HEK293 (cell line): ENCODE measurements around the gene AJUBA.

Source experiments
- EGR2 ChIP-seq: fragments of 450-650 bp; formaldehyde crosslinking; IDR thresholded peaks from 2 replicates; pipeline ENCODE4 v1.5.1; 2016; ENCODE audit warnings: low read depth, missing biosample characterization, missing genetic modification characterization
- GLI2 ChIP-seq: fragments of 450-650 bp; formaldehyde crosslinking; IDR thresholded peaks from 2 replicates; pipeline ENCODE4; 2017; ENCODE audit warnings: missing biosample characterization, missing genetic modification characterization, low read depth, borderline replicate concordance
- GLI4 ChIP-seq: fragments of 450-650 bp; formaldehyde crosslinking; IDR thresholded peaks from 2 replicates; pipeline ENCODE4 v1.5.1; 2016; ENCODE audit warnings: missing biosample characterization, missing genetic modification characterization
- KLF8 ChIP-seq: fragments of 450-650 bp; formaldehyde crosslinking; IDR thresholded peaks from 2 replicates; pipeline ENCODE4 v1.5.1; 2016; ENCODE audit warnings: missing biosample characterization, missing genetic modification characterization
- MYNN ChIP-seq: fragments of 450-650 bp; formaldehyde crosslinking; IDR thresholded peaks from 2 replicates; pipeline ENCODE4 v1.5.1; 2016; ENCODE audit warnings: missing biosample characterization, missing genetic modification characterization, borderline replicate concordance
- OVOL3 ChIP-seq: fragments of 450-650 bp; formaldehyde crosslinking; IDR thresholded peaks from 2 replicates; pipeline ENCODE4 v1.5.1; 2016; ENCODE audit warnings: missing biosample characterization, missing genetic modification characterization
- TCF7L2 ChIP-seq: IDR thresholded peaks from 2 replicates; pipeline ENCODE4 v1.6.1; 2011; ENCODE audit warnings: low read depth, mild to moderate bottlenecking, inconsistent platforms, low read length, moderate library complexity, borderline replicate concordance
- YY2 ChIP-seq: fragments of 450-650 bp; formaldehyde crosslinking; IDR thresholded peaks from 2 replicates; pipeline ENCODE4 v1.5.1; 2016; ENCODE audit warnings: missing biosample characterization, missing genetic modification characterization
- ZNF112 ChIP-seq: fragments of 450-650 bp; formaldehyde crosslinking; IDR thresholded peaks from 2 replicates; pipeline ENCODE4 v1.5.0; 2017; ENCODE audit warnings: missing biosample characterization, missing genetic modification characterization
- ZNF184 ChIP-seq: fragments of 450-650 bp; IDR thresholded peaks from 2 replicates; pipeline ENCODE4 v1.5.1; 2018; ENCODE audit warnings: missing biosample characterization, mild to moderate bottlenecking, missing genetic modification characterization
- ZNF19 ChIP-seq: fragments of 450-650 bp; formaldehyde crosslinking; IDR thresholded peaks from 2 replicates; pipeline ENCODE4; 2016; ENCODE audit warnings: missing biosample characterization, missing genetic modification characterization, low read depth
- ZNF311 ChIP-seq: fragments of 450-650 bp; formaldehyde crosslinking; IDR thresholded peaks from 2 replicates; pipeline ENCODE4 v1.5.1; 2017; ENCODE audit warnings: missing biosample characterization, missing genetic modification characterization, borderline replicate concordance
- ZNF366 ChIP-seq: fragments of 450-650 bp; formaldehyde crosslinking; conservative IDR thresholded peaks from 2 replicates; pipeline ENCODE4 v1.5.1; 2016; ENCODE audit warnings: missing biosample characterization, missing genetic modification characterization
- ZNF394 ChIP-seq: fragments of 450-650 bp; formaldehyde crosslinking; IDR thresholded peaks from 2 replicates; pipeline ENCODE4 v1.5.1; 2016; ENCODE audit warnings: missing biosample characterization, missing genetic modification characterization, mild to moderate bottlenecking, moderate library complexity, borderline replicate concordance
- ZNF404 ChIP-seq: fragments of 450-650 bp; formaldehyde crosslinking; IDR thresholded peaks from 2 replicates; pipeline ENCODE4 v1.5.1; 2017; ENCODE audit warnings: missing biosample characterization, missing genetic modification characterization
- ZNF514 ChIP-seq: fragments of 450-650 bp; formaldehyde crosslinking; IDR thresholded peaks from 2 replicates; pipeline ENCODE4 v1.5.1; 2016; ENCODE audit warnings: missing biosample characterization, missing genetic modification characterization
- ZNF544 ChIP-seq: fragments of 450-650 bp; formaldehyde crosslinking; IDR thresholded peaks from 2 replicates; pipeline ENCODE4 v1.5.0; 2017; ENCODE audit warnings: missing biosample characterization, missing genetic modification characterization
- ZNF555 ChIP-seq: fragments of 450-650 bp; formaldehyde crosslinking; conservative IDR thresholded peaks from 2 replicates; pipeline ENCODE4 v1.5.1; 2017; ENCODE audit warnings: missing biosample characterization, mild to moderate bottlenecking, missing genetic modification characterization, inconsistent platforms
- ZNF629 ChIP-seq: fragments of 450-650 bp; formaldehyde crosslinking; IDR thresholded peaks from 2 replicates; pipeline ENCODE4 v1.5.1; 2017; ENCODE audit warnings: missing biosample characterization, missing genetic modification characterization
- ZNF645 ChIP-seq: fragments of 450-650 bp; formaldehyde crosslinking; IDR thresholded peaks from 2 replicates; pipeline ENCODE4; 2016; ENCODE audit warnings: missing biosample characterization, missing genetic modification characterization
- ZNF677 ChIP-seq: fragments of 450-650 bp; IDR thresholded peaks from 2 replicates; pipeline ENCODE4 v1.5.0; 2018; ENCODE audit warnings: missing biosample characterization, mild to moderate bottlenecking, missing genetic modification characterization, moderate library complexity
- ZNF707 ChIP-seq: fragments of 450-650 bp; formaldehyde crosslinking; IDR thresholded peaks from 2 replicates; pipeline ENCODE4 v1.5.1; 2016; ENCODE audit warnings: missing biosample characterization, missing genetic modification characterization
- ZNF76 ChIP-seq: fragments of 450-650 bp; formaldehyde crosslinking; IDR thresholded peaks from 2 replicates; pipeline ENCODE4; 2016; ENCODE audit warnings: low read depth, missing biosample characterization, missing genetic modification characterization, borderline replicate concordance
- ZSCAN23 ChIP-seq: fragments of 450-650 bp; formaldehyde crosslinking; IDR thresholded peaks from 2 replicates; pipeline ENCODE4 v1.5.1; 2016; ENCODE audit warnings: missing biosample characterization, missing genetic modification characterization
- ZXDB ChIP-seq: fragments of 450-650 bp; formaldehyde crosslinking; IDR thresholded peaks from 2 replicates; pipeline ENCODE4 v1.5.1; 2016; ENCODE audit warnings: missing biosample characterization, missing genetic modification characterization
- TF ChIP-seq, protein P1 (sequence below): IDR thresholded peaks from 2 replicates; pipeline ENCODE4 v1.6.1; 2011; ENCODE audit warnings: mild to moderate bottlenecking, low read depth, low read length, borderline replicate concordance
- TF ChIP-seq, protein P2 (sequence below): fragments of 450-650 bp; formaldehyde crosslinking; IDR thresholded peaks from 2 replicates; pipeline ENCODE4 v1.5.1; 2017; ENCODE audit warnings: missing biosample characterization, missing genetic modification characterization
- TF ChIP-seq, protein P3 (sequence below): fragments of 450-650 bp; formaldehyde crosslinking; IDR thresholded peaks from 2 replicates; pipeline ENCODE4 v1.5.1; 2016; ENCODE audit warnings: missing biosample characterization, missing genetic modification characterization
- TF ChIP-seq, protein P4 (sequence below): fragments of 450-650 bp; formaldehyde crosslinking; IDR thresholded peaks from 2 replicates; pipeline ENCODE4 v1.5.1; 2016; ENCODE audit warnings: missing biosample characterization, missing genetic modification characterization
- TF ChIP-seq, protein P5 (sequence below): fragments of 450-650 bp; formaldehyde crosslinking; IDR thresholded peaks from 2 replicates; pipeline ENCODE4 v1.5.1; 2016; ENCODE audit warnings: missing biosample characterization, missing genetic modification characterization

Gene AJUBA

GRCh38 chr14:23025151-23025814 lies 42.9 kb upstream of the AJUBA start (continued):
- TF ChIP-seq ZNF629 (tag by site-specific recombination), result peak; percentile 28
- TF ChIP-seq YY2, result no peak
- no peak for TF ChIP-seq ZNF112 (tag by site-specific recombination)
- no peak for TF ChIP-seq ZNF184 (tag by site-specific recombination)
- TF ChIP-seq, protein P1, sequence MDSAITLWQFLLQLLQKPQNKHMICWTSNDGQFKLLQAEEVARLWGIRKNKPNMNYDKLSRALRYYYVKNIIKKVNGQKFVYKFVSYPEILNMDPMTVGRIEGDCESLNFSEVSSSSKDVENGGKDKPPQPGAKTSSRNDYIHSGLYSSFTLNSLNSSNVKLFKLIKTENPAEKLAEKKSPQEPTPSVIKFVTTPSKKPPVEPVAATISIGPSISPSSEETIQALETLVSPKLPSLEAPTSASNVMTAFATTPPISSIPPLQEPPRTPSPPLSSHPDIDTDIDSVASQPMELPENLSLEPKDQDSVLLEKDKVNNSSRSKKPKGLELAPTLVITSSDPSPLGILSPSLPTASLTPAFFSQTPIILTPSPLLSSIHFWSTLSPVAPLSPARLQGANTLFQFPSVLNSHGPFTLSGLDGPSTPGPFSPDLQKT, result no peak
- TF ChIP-seq EGR2, result peak; percentile 64
- TF ChIP-seq, protein P2, sequence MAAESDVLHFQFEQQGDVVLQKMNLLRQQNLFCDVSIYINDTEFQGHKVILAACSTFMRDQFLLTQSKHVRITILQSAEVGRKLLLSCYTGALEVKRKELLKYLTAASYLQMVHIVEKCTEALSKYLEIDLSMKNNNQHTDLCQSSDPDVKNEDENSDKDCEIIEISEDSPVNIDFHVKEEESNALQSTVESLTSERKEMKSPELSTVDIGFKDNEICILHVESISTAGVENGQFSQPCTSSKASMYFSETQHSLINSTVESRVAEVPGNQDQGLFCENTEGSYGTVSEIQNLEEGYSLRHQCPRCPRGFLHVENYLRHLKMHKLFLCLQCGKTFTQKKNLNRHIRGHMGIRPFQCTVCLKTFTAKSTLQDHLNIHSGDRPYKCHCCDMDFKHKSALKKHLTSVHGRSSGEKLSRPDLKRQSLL (tag by site-specific recombination), result no peak
- TF ChIP-seq ZNF404, result no peak
- no peak for TF ChIP-seq ZNF677
- no peak for TF ChIP-seq ZSCAN23 (tag by site-specific recombination)
- no peak for TF ChIP-seq ZNF555 (tag by site-specific recombination)
- no peak for TF ChIP-seq ZNF645 (tag by site-specific recombination)
- TF ChIP-seq ZNF366 (tag by site-specific recombination), result no peak
- TF ChIP-seq KLF8 (tag by site-specific recombination), result no peak
- no peak for TF ChIP-seq TCF7L2
- TF ChIP-seq ZXDB, result no peak
- no peak for TF ChIP-seq ZNF544
- no peak for TF ChIP-seq MYNN (tag by site-specific recombination)
- TF ChIP-seq, protein P3, sequence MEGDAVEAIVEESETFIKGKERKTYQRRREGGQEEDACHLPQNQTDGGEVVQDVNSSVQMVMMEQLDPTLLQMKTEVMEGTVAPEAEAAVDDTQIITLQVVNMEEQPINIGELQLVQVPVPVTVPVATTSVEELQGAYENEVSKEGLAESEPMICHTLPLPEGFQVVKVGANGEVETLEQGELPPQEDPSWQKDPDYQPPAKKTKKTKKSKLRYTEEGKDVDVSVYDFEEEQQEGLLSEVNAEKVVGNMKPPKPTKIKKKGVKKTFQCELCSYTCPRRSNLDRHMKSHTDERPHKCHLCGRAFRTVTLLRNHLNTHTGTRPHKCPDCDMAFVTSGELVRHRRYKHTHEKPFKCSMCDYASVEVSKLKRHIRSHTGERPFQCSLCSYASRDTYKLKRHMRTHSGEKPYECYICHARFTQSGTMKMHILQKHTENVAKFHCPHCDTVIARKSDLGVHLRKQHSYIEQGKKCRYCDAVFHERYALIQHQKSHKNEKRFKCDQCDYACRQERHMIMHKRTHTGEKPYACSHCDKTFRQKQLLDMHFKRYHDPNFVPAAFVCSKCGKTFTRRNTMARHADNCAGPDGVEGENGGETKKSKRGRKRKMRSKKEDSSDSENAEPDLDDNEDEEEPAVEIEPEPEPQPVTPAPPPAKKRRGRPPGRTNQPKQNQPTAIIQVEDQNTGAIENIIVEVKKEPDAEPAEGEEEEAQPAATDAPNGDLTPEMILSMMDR (tag by site-specific recombination), result no peak
- TF ChIP-seq ZNF514 (tag by site-specific recombination), result no peak
- TF ChIP-seq, protein P4, sequence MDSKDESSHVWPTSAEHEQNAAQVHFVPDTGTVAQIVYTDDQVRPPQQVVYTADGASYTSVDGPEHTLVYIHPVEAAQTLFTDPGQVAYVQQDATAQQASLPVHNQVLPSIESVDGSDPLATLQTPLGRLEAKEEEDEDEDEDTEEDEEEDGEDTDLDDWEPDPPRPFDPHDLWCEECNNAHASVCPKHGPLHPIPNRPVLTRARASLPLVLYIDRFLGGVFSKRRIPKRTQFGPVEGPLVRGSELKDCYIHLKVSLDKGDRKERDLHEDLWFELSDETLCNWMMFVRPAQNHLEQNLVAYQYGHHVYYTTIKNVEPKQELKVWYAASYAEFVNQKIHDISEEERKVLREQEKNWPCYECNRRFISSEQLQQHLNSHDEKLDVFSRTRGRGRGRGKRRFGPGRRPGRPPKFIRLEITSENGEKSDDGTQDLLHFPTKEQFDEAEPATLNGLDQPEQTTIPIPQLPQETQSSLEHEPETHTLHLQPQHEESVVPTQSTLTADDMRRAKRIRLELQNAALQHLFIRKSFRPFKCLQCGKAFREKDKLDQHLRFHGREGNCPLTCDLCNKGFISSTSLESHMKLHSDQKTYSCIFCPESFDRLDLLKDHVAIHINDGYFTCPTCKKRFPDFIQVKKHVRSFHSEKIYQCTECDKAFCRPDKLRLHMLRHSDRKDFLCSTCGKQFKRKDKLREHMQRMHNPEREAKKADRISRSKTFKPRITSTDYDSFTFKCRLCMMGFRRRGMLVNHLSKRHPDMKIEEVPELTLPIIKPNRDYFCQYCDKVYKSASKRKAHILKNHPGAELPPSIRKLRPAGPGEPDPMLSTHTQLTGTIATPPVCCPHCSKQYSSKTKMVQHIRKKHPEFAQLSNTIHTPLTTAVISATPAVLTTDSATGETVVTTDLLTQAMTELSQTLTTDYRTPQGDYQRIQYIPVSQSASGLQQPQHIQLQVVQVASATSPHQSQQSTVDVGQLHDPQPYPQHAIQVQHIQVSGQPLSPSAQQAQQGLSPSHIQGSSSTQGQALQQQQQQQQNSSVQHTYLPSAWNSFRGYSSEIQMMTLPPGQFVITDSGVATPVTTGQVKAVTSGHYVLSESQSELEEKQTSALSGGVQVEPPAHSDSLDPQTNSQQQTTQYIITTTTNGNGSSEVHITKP (tag by site-specific recombination), result no peak; the same call in 1 of the 2 replicates
- TF ChIP-seq ZNF19 (tag by site-specific recombination), result no peak
- TF ChIP-seq, protein P5, sequence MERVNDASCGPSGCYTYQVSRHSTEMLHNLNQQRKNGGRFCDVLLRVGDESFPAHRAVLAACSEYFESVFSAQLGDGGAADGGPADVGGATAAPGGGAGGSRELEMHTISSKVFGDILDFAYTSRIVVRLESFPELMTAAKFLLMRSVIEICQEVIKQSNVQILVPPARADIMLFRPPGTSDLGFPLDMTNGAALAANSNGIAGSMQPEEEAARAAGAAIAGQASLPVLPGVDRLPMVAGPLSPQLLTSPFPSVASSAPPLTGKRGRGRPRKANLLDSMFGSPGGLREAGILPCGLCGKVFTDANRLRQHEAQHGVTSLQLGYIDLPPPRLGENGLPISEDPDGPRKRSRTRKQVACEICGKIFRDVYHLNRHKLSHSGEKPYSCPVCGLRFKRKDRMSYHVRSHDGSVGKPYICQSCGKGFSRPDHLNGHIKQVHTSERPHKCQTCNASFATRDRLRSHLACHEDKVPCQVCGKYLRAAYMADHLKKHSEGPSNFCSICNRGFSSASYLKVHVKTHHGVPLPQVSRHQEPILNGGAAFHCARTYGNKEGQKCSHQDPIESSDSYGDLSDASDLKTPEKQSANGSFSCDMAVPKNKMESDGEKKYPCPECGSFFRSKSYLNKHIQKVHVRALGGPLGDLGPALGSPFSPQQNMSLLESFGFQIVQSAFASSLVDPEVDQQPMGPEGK (tag by site-specific recombination), result peak; percentile 37; the same call in 1 of the 2 replicates
- TF ChIP-seq ZNF311 (tag by site-specific recombination), result no peak
- TF ChIP-seq GLI4 (tag by site-specific recombination), result no peak
- no peak for TF ChIP-seq OVOL3 (tag by site-specific recombination)
- no peak for TF ChIP-seq ZNF394 (tag by site-specific recombination)
- no peak for TF ChIP-seq ZNF76 (tag by site-specific recombination)
- TF ChIP-seq ZNF707, result no peak
- TF ChIP-seq GLI2 (tag by site-specific recombination), result no peak
